NB4 (cell line): ENCODE results near the gene PNMA1.
A peak's percentile ranks its signal among the peaks of the same experiment; 100 is the strongest.

Source experiments
- CTCF ChIP-seq: IDR thresholded peaks from one replicate; pipeline ENCODE4 v1.5.1; 2012; ENCODE audit warnings: low read depth, low read length
- MAX ChIP-seq: IDR thresholded peaks from 2 replicates; pipeline ENCODE4 v1.6.1; 2011; ENCODE audit warnings: low read depth, low read length
- MYC ChIP-seq: IDR thresholded peaks from 2 replicates; pipeline ENCODE4 v1.6.1; 2011; ENCODE audit warnings: low read depth, low read length
- POLR2A ChIP-seq: IDR thresholded peaks from 2 replicates; pipeline ENCODE4 v1.6.1; 2011; ENCODE audit warnings: mild to moderate bottlenecking; ENCODE audit not compliant: insufficient read length; ENCODE audit errors: extremely low read depth

GRCh38 chr14:73754911-73755360, 40.8 kb upstream of the PNMA1 start:
- TF ChIP-seq CTCF (no peak), MAX (peak; percentile 26; the same call in 1 of the 2 replicates), MYC (no peak), POLR2A (no peak)
